ENCODE data around the gene SMIM13.
"Not testable (repeated sequence)": the region's sequence is repeated elsewhere in the genome, so short reads cannot be mapped to it uniquely, and the experiment has no call there.

SMIM13 gene

GRCh38 chr6:11085758-11086435 is 7.7 kb upstream of the SMIM13 start:
- peak; percentile 80 for DNase-seq

DNA sequence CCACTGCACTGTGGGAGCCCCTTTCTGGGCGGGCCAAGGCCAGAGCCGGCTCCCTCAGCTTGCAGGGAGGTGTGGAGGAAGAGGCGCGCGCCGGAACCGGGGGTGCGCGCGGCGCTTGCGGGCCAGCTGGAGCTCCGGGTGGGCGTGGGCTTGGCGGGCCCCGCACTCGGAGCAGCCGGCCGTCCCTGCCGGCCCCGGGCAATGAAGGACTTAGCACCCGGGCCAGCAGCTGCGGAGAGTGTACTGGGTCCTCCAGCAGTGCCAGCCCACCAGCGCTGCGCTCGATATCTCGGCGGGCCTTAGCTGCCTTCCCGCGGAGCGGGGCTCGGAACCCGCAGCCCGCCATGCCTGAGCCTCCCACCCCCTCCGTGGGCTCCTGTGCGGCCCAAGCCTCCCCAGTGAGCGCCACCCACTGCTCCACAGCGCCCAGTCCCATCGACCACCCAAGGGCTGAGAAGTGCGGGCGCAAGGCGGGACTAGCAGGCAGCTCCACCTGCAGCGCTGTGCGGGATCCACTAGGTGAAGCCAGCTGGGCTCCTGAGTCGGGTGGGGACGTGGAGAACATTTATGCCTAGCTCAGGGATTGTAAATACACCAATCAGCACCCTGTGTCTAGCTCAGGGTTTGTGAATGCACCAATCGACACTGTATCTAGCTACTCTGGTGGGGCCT is 6.4 kb upstream of the SMIM13 start:
- DNase-seq, result not testable (repeated sequence)

- no peak for DNase-seq
Measured at GRCh38 chr6:11089695-11090094, 3.9 kb upstream of the SMIM13 start.

GRCh38 chr6:11091141-11091540 is 2.5 kb upstream of the SMIM13 start:
- not testable (repeated sequence) for DNase-seq

GRCh38 chr6:11092668-11093375 is 812 bp upstream of the SMIM13 start:
- no peak for DNase-seq

- no peak for DNase-seq
Measured at GRCh38 chr6:11093376-11093625, 333 bp upstream of the SMIM13 start.

- DNase-seq, result peak; percentile 37
Measured at GRCh38 chr6:11094411-11094851, 797 bp downstream of the SMIM13 start.

GRCh38 chr6:11094941-11095340 is 1.3 kb downstream of the SMIM13 start:
- DNase-seq, result no peak

GRCh38 chr6:11096109-11096508 is 2.5 kb downstream of the SMIM13 start:
- DNase-seq, result peak; percentile 85

DNA sequence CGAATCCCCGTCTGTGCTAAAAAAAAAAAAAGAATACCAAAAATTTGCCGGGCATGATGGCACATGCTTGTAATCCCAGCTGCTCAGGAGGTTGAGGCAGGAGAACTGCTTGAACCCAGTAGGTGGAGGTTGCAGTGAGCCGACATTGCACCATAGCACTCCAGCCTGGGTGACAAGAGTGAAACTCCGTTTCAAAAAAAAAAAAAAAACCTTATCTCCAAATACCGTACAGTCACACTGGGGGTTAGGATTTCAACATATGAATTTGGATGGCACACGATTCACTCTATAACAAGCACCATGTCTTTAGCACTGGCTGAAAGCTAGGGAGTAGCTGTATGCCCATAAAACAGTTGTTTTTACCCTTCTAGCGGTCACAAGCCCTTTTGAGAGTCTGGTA is 3.8 kb downstream of the SMIM13 start:
- no peak for DNase-seq

GRCh38 chr6:11098004-11098403 is 4.4 kb downstream of the SMIM13 start:
- no peak for DNase-seq

DNA sequence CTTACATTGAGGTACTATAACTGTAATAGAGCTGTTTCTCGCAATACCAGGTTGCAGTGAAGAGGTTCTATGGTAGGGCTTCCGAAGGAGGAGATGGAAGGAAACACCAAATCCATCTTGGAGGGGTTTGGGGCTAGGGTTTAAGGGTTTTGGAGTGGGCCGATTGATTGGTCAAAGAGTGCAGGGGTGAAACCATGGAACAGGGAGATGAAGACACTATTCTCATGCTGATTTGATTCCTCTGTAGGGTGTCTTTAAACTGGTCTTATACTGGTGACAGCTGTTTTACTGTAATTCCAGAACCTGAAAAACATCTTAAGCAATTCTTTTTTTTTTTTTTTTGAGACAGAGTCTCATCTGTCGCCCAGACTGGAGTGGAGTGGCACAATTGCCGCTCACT is 7.8 kb downstream of the SMIM13 start:
- no peak for DNase-seq

DNA sequence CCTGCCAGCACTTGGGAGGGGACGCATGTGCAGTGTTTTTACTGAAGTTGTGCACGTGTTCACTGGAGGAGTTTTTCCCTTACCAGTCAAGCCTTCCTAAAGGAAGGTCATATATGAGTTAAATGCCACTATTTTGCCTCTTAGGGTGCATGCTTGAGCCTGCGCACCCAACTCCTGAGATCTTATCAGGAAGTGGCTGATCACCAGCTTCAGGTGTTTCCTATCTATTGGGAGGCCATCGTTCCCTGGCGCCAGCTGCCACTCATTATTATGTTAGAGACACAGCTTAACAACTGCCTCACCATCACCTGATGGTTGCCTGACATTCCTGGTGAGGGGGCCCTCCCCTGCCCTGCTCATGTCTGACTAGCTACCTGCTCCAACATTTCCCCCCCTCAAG is 9.4 kb downstream of the SMIM13 start:
- DNase-seq, result no peak

GRCh38 chr6:11108726-11109125 is 15.1 kb downstream of the SMIM13 start:
- DNase-seq, result no peak

DNA sequence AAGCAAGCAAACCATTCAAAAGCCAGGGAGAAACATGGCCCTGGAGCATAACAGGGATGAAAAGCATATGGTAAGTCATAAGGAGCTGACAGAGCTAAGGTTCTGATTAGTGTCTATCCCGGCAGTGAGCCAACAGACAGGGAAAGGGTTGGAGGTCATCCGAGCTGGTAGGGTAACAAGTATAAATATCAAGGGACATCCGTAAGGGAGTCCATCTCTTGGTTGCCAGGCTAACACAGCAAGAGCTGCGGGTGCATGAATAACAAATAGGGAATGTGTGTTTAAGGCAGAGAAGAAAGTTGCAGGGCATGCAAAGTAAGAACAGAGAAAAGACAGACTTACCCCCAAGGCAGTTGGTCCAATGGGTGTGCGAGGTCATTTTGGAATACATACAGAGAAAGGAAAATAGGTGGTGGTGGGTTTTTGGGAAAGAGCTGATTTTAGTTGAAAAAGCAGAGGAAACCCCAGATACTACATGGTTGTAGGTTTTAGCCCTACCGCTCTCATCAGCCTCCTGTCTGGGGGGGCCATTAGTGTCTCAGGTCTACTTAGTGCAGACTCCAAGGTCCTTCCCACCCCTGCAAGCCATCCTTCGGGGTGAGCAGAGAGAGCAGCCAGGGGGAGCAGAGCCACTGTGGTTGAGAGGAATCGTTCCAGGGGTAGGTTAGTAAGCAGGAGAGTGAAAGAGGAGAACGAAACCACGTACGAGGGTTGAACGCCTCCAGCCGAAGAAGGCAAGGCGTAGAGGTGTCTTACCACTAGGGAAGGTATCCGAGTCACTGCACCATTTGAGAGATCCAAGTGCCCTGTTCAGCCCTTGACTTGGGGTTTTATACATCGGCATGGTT is 17.5 kb downstream of the SMIM13 start, which contains the start of gene ERVFRD-1:
TSS of gene ERVFRD-1 (minus strand) at position 805 of the 848 bp plus-strand sequence. CDS start 6,415 bp downstream, outside the sequence.
- no peak for DNase-seq

DNA sequence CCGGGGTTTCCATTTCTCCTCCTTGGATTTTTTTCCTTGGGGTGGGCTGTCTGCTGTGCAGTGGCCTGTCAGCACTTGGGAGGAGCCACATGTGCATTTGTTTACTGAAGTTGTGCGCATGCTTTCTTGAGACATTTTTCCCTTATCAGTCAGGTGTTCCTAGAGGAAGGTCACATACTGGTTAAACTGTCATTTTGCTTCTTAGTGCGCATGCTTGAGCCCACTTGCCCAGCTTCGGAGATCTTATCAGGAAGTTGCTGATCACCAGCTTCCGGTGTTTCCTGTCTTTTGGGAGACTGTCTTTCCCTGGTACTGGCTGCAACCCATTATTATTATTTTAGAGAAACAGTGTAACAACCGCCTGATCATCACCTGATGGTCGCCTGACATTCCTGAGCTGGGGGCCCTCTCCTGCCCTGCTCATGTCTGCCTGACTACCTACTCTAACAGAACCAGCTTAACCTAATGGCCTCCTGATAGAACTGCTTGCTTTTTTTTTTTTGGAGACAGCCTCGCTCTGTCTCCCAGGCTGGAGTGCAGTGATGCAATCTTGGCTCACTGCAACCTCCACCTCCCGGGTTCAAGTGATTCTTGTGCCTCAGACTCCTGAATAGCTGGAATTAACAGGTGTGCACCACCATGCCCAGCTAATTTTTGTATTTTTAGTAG is 18.3 kb downstream of the SMIM13 start:
- no peak for DNase-seq

GRCh38 chr6:11113038-11113437 is 19.4 kb downstream of the SMIM13 start:
- DNase-seq, result no peak

DNA sequence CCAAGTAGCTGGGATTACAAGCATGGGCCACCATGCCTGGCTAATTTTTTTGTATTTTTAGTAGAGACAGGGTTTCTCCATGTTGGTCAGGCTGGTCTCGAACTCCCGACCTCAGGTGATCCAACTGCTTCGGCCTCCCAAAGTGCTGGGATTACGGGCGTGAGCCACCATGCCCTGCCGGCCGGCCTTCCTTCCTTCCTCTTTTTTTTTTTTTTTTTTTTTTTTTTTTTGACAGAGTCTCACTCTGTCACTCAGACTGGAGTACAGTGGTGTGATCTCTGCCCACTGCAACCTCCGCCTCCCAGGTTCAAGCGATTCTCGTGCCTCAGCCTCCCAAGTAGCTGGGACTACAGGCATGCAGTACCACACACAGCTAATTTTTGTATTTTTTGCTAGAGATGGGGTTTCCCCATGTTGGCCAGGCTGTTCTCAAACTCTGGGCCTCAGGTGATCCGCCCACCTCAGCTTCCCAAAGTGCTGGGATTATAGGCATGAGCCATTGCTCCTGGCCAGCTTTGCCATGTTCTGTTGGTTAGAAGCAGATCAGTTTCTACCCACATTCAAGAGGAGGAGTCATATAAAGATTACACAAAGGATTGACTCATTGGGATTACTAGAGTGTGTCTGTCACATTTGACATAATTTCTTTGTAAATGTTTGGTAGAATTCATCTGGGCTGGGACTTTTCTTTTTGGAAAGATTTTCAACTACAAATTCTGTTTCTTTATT is 22.3 kb downstream of the SMIM13 start:
- DNase-seq, result peak; percentile 66

DNA sequence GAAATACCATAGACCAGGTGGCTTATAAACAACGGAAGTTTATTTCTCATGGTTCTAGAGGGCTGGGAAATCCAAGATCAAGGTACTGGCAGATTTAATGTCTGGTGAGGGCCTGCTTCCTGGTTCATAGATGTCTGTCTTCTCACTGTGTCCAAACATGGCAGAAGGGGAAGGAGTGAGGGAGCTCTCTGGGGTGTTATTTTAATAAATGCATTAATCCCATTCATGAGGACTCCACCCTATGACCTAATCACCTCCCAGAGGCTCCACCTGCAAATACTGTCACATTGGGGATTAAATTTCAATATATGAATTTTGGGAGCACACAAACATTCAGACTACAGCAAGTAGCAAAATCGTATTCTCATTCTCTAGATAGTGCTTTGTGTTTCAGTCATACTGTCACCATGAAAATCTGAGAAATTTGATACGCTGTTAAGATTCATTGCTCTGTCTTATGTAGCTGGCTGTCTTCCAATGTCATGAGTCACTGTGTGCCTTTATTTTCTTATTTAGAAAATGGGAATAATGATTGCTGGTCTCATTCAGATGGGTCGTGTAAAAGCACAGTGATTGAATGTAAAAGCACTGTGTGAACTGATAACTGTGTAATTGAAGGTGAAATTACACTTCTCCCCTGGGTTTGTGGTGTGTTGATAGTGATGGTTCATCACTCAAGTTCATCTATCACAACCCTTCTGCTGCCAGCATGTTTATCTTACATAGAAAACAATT is 26.8 kb downstream of the SMIM13 start:
- DNase-seq, result no peak

- no peak for DNase-seq
Measured at GRCh38 chr6:11121851-11122250, 28.2 kb downstream of the SMIM13 start.

DNA sequence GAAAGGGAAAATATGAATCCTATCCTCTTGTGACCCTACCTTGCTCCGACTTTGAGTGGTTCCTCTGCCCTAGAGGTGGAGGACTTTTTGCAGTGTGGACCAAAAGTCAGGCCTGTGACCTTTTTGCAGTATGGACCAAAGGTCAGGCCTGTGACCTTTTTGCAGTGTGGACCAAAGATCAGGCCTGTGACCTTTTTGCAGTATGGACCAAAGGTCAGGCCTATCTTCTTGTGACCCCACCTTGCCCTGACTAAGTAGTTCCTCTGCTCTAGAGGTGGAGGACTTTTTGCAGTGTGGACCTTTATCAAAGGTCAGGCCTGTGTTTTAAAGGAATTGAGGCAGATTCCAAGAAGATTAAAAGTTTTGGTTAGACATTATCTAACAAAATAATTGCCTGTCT is 28.7 kb downstream of the SMIM13 start:
- no peak for DNase-seq

Data from NCI-H226 (cell line).